ENCODE measurements around the gene LEUTX.
A peak's percentile ranks its signal among the peaks of the same experiment; 100 is the strongest.

Gene LEUTX

DNA sequence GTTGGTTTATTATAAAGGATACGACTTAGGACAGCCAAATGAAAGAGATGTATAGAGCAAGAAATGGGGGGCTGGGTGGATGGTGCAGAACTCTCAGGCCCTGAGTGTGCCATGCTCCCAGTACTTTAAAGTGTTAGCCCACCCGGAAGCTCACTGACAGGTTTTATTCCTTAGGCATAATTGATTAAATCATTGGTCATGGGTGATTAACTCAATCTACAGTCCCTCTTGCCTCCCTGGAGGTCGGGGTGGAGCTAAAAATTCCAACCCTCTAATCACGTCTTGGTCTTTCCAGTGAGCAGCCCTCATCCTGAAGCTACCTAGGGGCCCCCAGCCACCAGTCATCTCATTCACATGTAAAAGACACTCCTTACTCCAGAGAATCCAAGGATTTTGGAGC is 9.9 kb upstream of the LEUTX start:
- TF ChIP-seq, protein P1, sequence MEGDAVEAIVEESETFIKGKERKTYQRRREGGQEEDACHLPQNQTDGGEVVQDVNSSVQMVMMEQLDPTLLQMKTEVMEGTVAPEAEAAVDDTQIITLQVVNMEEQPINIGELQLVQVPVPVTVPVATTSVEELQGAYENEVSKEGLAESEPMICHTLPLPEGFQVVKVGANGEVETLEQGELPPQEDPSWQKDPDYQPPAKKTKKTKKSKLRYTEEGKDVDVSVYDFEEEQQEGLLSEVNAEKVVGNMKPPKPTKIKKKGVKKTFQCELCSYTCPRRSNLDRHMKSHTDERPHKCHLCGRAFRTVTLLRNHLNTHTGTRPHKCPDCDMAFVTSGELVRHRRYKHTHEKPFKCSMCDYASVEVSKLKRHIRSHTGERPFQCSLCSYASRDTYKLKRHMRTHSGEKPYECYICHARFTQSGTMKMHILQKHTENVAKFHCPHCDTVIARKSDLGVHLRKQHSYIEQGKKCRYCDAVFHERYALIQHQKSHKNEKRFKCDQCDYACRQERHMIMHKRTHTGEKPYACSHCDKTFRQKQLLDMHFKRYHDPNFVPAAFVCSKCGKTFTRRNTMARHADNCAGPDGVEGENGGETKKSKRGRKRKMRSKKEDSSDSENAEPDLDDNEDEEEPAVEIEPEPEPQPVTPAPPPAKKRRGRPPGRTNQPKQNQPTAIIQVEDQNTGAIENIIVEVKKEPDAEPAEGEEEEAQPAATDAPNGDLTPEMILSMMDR (IDR thresholded peaks at IDR 0.05; ENCODE audit: low read depth, low read length): no peak
- no peak for DNase-seq (ENCODE audit: extremely low read depth, low read depth)

DNA sequence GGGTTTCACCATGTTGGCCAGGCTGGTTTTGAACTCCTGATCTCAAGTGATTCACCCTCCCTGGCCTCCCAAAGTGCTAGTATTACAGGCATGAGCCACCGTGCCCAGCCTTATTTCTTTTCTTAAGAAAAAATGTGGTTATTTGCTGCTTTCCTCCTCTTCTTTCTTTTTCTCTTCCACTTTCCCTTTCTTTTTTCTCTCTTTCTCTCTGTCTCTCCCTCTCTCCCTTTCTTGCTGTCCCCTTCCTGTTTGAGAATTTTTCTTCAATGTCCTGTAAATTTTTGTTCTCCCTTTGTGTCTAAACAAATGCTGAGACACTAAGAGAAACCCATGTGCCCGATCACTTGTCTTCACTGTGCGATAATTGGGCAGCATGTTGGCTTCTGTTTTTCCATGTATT is 2.2 kb downstream of the LEUTX start:
- DNase-seq (ENCODE audit: extremely low read depth, low read depth): no peak
- TF ChIP-seq, protein P1 (IDR thresholded peaks at IDR 0.05; ENCODE audit: low read depth, low read length): no peak

DNA sequence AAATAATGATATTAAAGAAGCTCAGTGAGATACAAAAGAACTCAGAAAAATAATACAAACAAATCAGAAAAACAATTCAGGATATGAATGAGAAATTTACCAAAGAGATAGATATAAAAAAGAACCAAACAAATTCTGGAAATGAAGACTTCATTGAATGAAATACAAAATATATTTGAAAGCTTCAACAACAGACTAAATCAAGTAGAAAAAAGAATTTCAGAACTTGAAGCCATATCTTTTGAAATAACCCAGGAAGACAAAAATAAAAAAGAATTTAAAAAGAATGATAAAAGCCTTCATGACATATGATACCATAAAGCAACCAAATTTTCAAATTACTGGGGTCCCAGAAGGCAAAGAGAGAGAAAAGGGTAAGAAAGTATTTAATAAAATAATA is 9.6 kb downstream of the LEUTX start:
- no peak for DNase-seq (ENCODE audit: extremely low read depth, low read depth)
- TF ChIP-seq, protein P1 (IDR thresholded peaks at IDR 0.05; ENCODE audit: low read depth, low read length): no peak

DNA sequence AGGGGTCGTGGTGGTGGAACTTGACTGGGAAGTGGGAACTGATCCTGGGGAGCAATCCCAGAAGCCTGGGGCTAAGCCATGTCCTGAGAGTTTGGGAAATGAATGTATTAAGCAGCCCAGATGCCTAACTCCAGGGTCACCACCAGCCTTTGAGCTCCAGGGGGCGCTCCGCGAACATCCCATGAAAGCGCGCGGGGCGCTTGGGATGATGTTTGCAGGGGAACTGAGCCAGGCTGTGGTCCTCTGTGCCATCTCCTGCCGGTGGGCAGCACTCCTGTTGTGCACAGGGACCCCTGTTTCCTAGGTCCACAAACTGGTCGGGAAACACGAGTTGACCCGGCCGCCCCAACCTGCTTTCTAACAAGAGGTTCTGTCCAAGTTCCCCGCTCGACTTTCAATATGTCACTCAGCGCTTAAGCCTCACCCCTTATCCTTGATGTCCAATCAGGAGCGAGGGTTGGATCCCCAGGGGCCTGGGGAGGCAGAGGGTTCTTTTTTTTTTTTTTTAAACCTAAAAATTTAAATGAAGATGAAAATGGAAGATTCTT is 14.4 kb downstream of the LEUTX start:
- peak; percentile 34 for DNase-seq (ENCODE audit: extremely low read depth, low read depth)
- TF ChIP-seq, protein P1 (IDR thresholded peaks at IDR 0.05; ENCODE audit: low read depth, low read length): peak; percentile 99

DNA sequence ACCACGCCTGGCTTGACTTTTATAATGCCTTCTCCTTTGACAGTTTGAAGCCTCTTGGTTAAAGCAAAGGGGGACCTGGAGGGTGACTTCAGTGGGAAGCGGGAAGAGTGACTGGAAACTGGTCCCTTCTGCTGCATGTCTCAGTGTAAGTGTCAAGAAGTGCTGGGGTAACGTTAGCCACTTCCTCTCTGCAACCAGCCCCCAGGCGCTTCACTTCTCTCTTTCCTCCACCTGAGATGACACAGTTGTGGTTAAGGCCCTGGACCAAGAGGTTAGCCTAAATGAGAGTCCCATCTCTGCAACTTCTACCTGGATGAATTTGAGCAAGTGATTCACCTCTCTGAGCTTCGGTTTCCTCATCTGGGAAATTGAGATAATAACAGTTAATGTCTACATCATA is 16.3 kb downstream of the LEUTX start:
- TF ChIP-seq, protein P1 (IDR thresholded peaks at IDR 0.05; ENCODE audit: low read depth, low read length): no peak
- no peak for DNase-seq (ENCODE audit: extremely low read depth, low read depth)

DNA sequence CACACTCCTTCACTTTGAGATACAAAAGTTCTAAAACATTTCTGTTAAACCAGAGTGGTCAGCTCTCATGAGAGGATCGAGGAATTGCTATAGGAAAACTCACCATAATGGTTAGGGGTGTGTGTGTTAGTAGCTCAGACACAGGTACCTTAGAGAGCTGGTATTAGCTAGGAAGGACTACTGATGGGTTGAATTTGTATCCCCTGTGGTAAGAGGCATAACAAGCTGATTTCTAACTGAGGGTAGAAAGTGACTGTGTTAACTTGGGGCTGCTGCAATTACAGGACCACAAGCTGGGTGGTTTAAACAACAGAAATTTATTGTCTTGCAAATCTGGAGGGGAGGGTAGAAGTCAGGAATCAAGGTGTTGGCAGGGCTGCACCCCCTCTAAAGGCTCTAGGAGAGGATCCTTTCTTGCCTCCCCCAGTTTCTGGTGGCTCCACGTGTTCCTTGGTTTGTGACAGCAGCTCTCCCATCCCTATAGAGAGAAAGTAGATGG is 17.4 kb downstream of the LEUTX start:
- TF ChIP-seq, protein P1 (IDR thresholded peaks at IDR 0.05; ENCODE audit: low read depth, low read length): no peak

DNA sequence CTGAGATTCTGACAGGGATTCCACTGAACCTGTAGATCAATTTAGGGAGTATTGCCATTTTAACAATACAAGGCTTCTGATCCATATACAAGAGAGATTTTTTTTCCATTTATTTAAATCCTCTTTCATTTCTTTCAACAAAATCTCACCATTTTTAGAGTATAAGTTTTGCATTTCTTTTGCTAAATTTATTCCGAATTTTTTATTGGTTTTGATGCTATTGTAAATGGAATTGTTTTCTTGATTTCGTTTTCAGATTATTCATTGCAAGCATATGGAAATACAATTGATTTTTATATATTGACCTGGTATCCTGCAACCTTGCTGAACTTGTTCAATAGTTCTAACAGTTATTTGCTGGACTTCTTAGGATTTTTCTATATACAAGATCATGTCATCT is 18.4 kb downstream of the LEUTX start:
- DNase-seq (ENCODE audit: extremely low read depth, low read depth): no peak
- TF ChIP-seq, protein P1 (IDR thresholded peaks at IDR 0.05; ENCODE audit: low read depth, low read length): no peak

More for the DNA sequence above, 17.4 kb downstream of the LEUTX start:
- no peak for DNase-seq (ENCODE audit: extremely low read depth, low read depth)

Measured in AG09319 (cell line).